ENCODE measurements around the gene AP1S1. TPM values are rescaled to one million over a fixed set of nuclear protein-coding genes. Genes with fewer than 3 reads are reported as not detected.

The AP1S1 gene
- total and polyA plus RNA-seq, 7 donors = 15.8 to 135 (median 31.4) TPM

- no peaks in the 10 kb centered on the region for H3K9me3 ChIP-seq
- H3K27ac ChIP-seq = no peak overlapping the region
- TF ChIP-seq CTCF (IDR thresholded peaks at IDR 0.05) (no peak), POLR2AphosphoS5 (IDR thresholded peaks at IDR 0.05) (peak in 1 of 4 donors; percentile 4), EP300 (IDR thresholded peaks at IDR 0.05) (no peak), POLR2A (IDR thresholded peaks at IDR 0.05) (no peak)
- DNase-seq = no peak
- WGBS, 2 donors = 78 to 81% methylated on average over 15 of the region's 15 CpGs
- no peaks in the 10 kb centered on the region for H3K27me3 ChIP-seq
- H3K36me3 ChIP-seq = peaks cover 0 to 2% (median 0%) of the 10 kb centered on the region in 4 donors
- intact Hi-C loops (cut with DNase I) = no loop called here
- no peak overlapping the region for H3K4me3 ChIP-seq
- peaks cover 0 to 13% (median 9%) of the 10 kb centered on the region in 4 donors for H3K4me1 ChIP-seq
These were observed 20.5 kb upstream of the AP1S1 start for GRCh38 chr7:101133621-101134398.

- DNase-seq = no peak
- Histone ChIP-seq H3K4me3 (no peak overlapping the region), H3K27me3 (no peaks in the 10 kb centered on the region), H3K4me1 (peaks cover 0 to 13% (median 9%) of the 10 kb centered on the region in 4 donors), H3K27ac (no peak overlapping the region), H3K36me3 (peaks cover 0 to 2% (median 0%) of the 10 kb centered on the region in 4 donors), H3K9me3 (no peaks in the 10 kb centered on the region)
- WGBS, 2 donors = 77% methylated on average over 6 of the region's 6 CpGs
- no peak for TF ChIP-seq POLR2A (IDR thresholded peaks at IDR 0.05)
- no peak for TF ChIP-seq EP300 (IDR thresholded peaks at IDR 0.05)
- TF ChIP-seq POLR2AphosphoS5 (IDR thresholded peaks at IDR 0.05) = no peak
- no peak for TF ChIP-seq CTCF (IDR thresholded peaks at IDR 0.05)
- intact Hi-C loops (cut with DNase I) = no loop called here
These were observed 19.8 kb upstream of the AP1S1 start for GRCh38 chr7:101134399-101134980.

GRCh38 chr7:101137651-101138212 lies 16.5 kb upstream of the AP1S1 start:
- no peak for DNase-seq
- Histone ChIP-seq H3K9me3 (no peaks in the 10 kb centered on the region), H3K4me1 (peaks cover 0 to 13% (median 9%) of the 10 kb centered on the region in 4 donors), H3K27me3 (peaks cover 0 to 6% (median 0%) of the 10 kb centered on the region in 3 donors), H3K27ac (peak overlapping the region in 3 of 4 donors; percentile 42 to 67 (median 59)), H3K36me3 (no peaks in the 10 kb centered on the region), H3K4me3 (peak overlapping the region in 3 of 4 donors; percentile 1 to 13 (median 6))
- WGBS, 2 donors = 64 to 71% methylated on average over 9 of the region's 9 CpGs
- TF ChIP-seq POLR2A (IDR thresholded peaks at IDR 0.05) (no peak), CTCF (IDR thresholded peaks at IDR 0.05) (no peak), EP300 (IDR thresholded peaks at IDR 0.05) (no peak)
- intact Hi-C loops (cut with DNase I) = loop anchor here (5.0 kb wide), 1 partner anchor 40 kb away; no protein-coding TSS in a partner anchor

GRCh38 chr7:101138213-101138870 lies 15.9 kb upstream of the AP1S1 start:
- TF ChIP-seq EP300 (IDR thresholded peaks at IDR 0.05) (peak in 1 of 4 donors; percentile 28), POLR2A (IDR thresholded peaks at IDR 0.05) (no peak), CTCF (IDR thresholded peaks at IDR 0.05) (peak; percentile 67 to 84 (median 74)), POLR2AphosphoS5 (IDR thresholded peaks at IDR 0.05) (peak; percentile 34 to 76 (median 39))
- peak; percentile 94 for DNase-seq
- Histone ChIP-seq H3K36me3 (no peaks in the 10 kb centered on the region), H3K4me1 (peaks cover 0 to 13% (median 9%) of the 10 kb centered on the region in 4 donors), H3K4me3 (peak overlapping the region in 3 of 4 donors; percentile 1 to 13 (median 6)), H3K27ac (peak overlapping the region in 3 of 4 donors; percentile 42 to 67 (median 59)), H3K27me3 (peaks cover 0 to 10% (median 0%) of the 10 kb centered on the region in 3 donors), H3K9me3 (no peaks in the 10 kb centered on the region)
- WGBS, 2 donors = 4 to 6% methylated on average over 16 of the region's 16 CpGs
- intact Hi-C loops (cut with DNase I) = loop anchor here (5.0 kb wide), 1 partner anchor 41 kb away; no protein-coding TSS in a partner anchor
